ENCODE results near the gene UBE3D.

GRCh38 chr6:82957868-82958245 is 107.8 kb downstream of the UBE3D start:
- TF ChIP-seq ZFP3 (tag by site-specific recombination; IDR thresholded peaks at IDR 0.05; ENCODE audit: low read depth) (no peak), ZNF350 (tag by site-specific recombination; IDR thresholded peaks at IDR 0.05) (no peak), HOXA7 (CRISPR knock-in tag; IDR thresholded peaks at IDR 0.05; ENCODE audit: borderline replicate concordance) (no peak), YY2 (tag by site-specific recombination; IDR thresholded peaks at IDR 0.05) (no peak), CTCF (tag by site-specific recombination; IDR thresholded peaks at IDR 0.05) (no peak), ELK4 (IDR thresholded peaks at IDR 0.05; ENCODE audit: borderline replicate concordance, low read depth, low read length) (no peak), ZSCAN5A (tag by site-specific recombination; IDR thresholded peaks at IDR 0.05) (no peak), REST (tag by site-specific recombination; IDR thresholded peaks at IDR 0.05) (no peak)

Measured in HEK293 (cell line).